Activated CD4-positive, alpha-beta memory T cell treated with anti-CD3 and anti-CD28 coated beads, Interleukin-2, amount 10 ng/mL, durations not matched to agents 7 days and 5 days (primary cell): ENCODE measurements around the gene NUDT22. TPM values are rescaled to one million over a fixed set of nuclear protein-coding genes. Genes with fewer than 3 reads are reported as not detected.

Source experiments
- CTCF ChIA-PET: fragments of 350-600 bp; sonication (Branson Sonifier 250); formaldehyde crosslinking; loops from one replicate; lab custom pipeline; 2021; ENCODE audit warnings: antibody characterized with exemption, inconsistent platforms; lab: Charles Lee
- POLR2A ChIA-PET: fragments of 350-600 bp; sonication (Branson Sonifier 250); formaldehyde crosslinking; loops from one replicate; lab custom pipeline; 2021; ENCODE audit warnings: antibody characterized with exemption; lab: Charles Lee
- DNase-seq: peaks from one replicate; pipeline ENCODE4 v3.0.0-alpha.2; 2020
- H3K27ac Mint-ChIP-seq: one replicate; pipeline ENCODE4 v1.8.0; 2021; ENCODE audit warnings: mild to moderate bottlenecking, mixed read lengths
- H3K27me3 Mint-ChIP-seq: one replicate; pipeline ENCODE4 v1.8.0; 2021; ENCODE audit warnings: mixed read lengths
- H3K36me3 Mint-ChIP-seq: one replicate; pipeline ENCODE4 v1.8.0; 2021; ENCODE audit warnings: low read depth, mixed read lengths
- H3K4me1 Mint-ChIP-seq: one replicate; pipeline ENCODE4 v1.8.0; 2021; ENCODE audit warnings: mixed read lengths
- H3K4me3 Mint-ChIP-seq: one replicate; pipeline ENCODE4 v1.8.0; 2021; ENCODE audit warnings: mild to moderate bottlenecking, mixed read lengths
- H3K9me3 Mint-ChIP-seq: one replicate; pipeline ENCODE4 v1.8.0; 2021; ENCODE audit warnings: mixed read lengths
- total RNA-seq, 2 experiments: library from RNA; stranded (reverse); gene quantifications; one replicate each; pipeline ENCODE4 v1.2.3, GENCODE V29; 2021

Gene NUDT22
- total RNA-seq, 2 experiments from 2014 or later = 84.8 to 90.6 TPM

- ChIA-PET POLR2A (interaction anchor here (0.6 to 6.5 kb wide), 18 partner anchors 9 to 83 kb away, joined by 3 to 161 read pairs (median 5); partner anchors contain the start of genes BAD, CATSPERZ, ESRRA and FERMT3), CTCF (interaction anchor here (1.2 to 7.0 kb wide), 10 partner anchors 8 to 82 kb away, joined by 3 to 80 read pairs (median 8); partner anchors contain the start of genes CATSPERZ, ESRRA, FKBP2 and PLCB3)
- peaks cover 30% of the 10 kb centered on the region for H3K4me1 Mint-ChIP-seq
- peak; percentile 60 for DNase-seq
- peak overlapping the region; percentile 85 for H3K4me3 Mint-ChIP-seq
- H3K27ac Mint-ChIP-seq = peak overlapping the region; percentile 89
- no peaks in the 10 kb centered on the region for H3K9me3 Mint-ChIP-seq
- H3K27me3 Mint-ChIP-seq = no peaks in the 10 kb centered on the region
- H3K36me3 Mint-ChIP-seq = peaks cover 18% of the 10 kb centered on the region
These were observed 42.9 kb downstream of the NUDT22 start for GRCh38 chr11:64268893-64269539.

- Mint-ChIP-seq H3K4me3 (peak overlapping the region; percentile 85), H3K36me3 (peaks cover 18% of the 10 kb centered on the region), H3K4me1 (peaks cover 30% of the 10 kb centered on the region), H3K9me3 (no peaks in the 10 kb centered on the region), H3K27ac (peak overlapping the region; percentile 89), H3K27me3 (no peaks in the 10 kb centered on the region)
- DNase-seq = peak; percentile 98
- ChIA-PET POLR2A (interaction anchor here (0.7 to 6.5 kb wide), 22 partner anchors 9 to 865 kb away, joined by 3 to 161 read pairs (median 4); partner anchors contain the start of genes BAD, CATSPERZ, DNAJC4 and ESRRA), CTCF (interaction anchor here (0.9 to 7.0 kb wide), 14 partner anchors 8 to 84 kb away, joined by 3 to 80 read pairs (median 5); partner anchors contain the start of genes BAD, CATSPERZ, ESRRA and FKBP2)
These were observed 43.6 kb downstream of the NUDT22 start for GRCh38 chr11:64269540-64270220.

DNA sequence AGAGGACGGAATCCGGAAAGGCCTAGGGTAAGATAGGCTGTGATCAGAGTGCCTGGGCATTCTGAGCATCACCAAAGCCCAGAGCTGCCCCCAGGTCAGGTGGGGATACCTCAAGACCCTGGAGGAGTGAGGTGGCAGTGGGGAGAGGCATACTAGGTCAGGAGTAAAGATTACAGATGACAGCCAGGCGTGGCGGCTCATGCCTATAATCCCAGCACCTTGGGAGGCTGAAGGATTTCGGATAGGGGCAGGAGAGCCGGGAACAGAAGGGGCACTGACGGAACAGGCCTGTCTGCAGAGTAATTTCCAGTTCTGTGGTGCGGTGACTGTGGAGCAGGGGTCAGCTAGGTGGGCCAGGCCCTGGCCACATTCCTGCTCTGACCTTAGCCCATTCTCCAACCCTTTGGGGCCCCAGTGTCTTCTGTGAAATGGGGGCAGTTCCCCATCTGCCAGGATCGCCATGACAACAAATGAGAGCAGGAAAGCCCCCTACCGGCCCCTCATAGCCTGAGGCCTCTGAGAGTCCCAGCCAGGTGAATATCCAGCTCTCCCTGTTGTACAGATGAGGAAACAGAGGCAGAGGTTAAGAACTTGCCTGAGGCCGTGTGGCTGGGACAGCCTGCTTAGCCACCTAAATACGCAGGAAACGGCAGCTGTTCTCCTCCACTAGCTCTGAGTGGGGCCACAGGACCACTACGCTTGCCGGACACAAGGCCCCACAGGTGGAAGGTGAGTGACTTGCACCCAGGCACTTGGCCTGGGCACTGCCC is 49.1 kb downstream of the NUDT22 start:
- Mint-ChIP-seq H3K4me3 (no peak overlapping the region), H3K9me3 (no peaks in the 10 kb centered on the region), H3K36me3 (peaks cover 15% of the 10 kb centered on the region), H3K27ac (no peak overlapping the region), H3K27me3 (no peaks in the 10 kb centered on the region), H3K4me1 (peaks cover 17% of the 10 kb centered on the region)
- ChIA-PET CTCF (interaction anchor here (0.7 to 1.2 kb wide), 2 partner anchors 17 to 56 kb away, joined by 3 to 4 read pairs; no protein-coding TSS in a partner anchor), POLR2A (interaction anchor here (1.4 to 2.3 kb wide), 2 partner anchors 10 to 14 kb away, joined by 6 to 8 read pairs; partner anchors contain the start of genes BAD and GPR137)
- no peak for DNase-seq

GRCh38 chr11:64275841-64276240 is 49.8 kb downstream of the NUDT22 start:
- Mint-ChIP-seq H3K27me3 (no peaks in the 10 kb centered on the region), H3K4me1 (peaks cover 15% of the 10 kb centered on the region), H3K36me3 (peaks cover 14% of the 10 kb centered on the region), H3K27ac (no peak overlapping the region), H3K4me3 (no peak overlapping the region), H3K9me3 (no peaks in the 10 kb centered on the region)
- ChIA-PET CTCF (no interaction called here), POLR2A (interaction anchor here (1.4 to 2.3 kb wide), 2 partner anchors 9 to 14 kb away, joined by 6 to 8 read pairs; partner anchors contain the start of genes BAD and GPR137)
- DNase-seq = no peak

GRCh38 chr11:64276653-64277431 is 50.8 kb downstream of the NUDT22 start:
- Mint-ChIP-seq H3K27ac (no peak overlapping the region), H3K4me3 (no peak overlapping the region), H3K36me3 (peaks cover 20% of the 10 kb centered on the region), H3K4me1 (peaks cover 19% of the 10 kb centered on the region), H3K9me3 (no peaks in the 10 kb centered on the region), H3K27me3 (no peaks in the 10 kb centered on the region)
- CTCF ChIA-PET = interaction anchor here (0.8 to 1.0 kb wide), 3 partner anchors 8 to 28 kb away, joined by 3 to 4 read pairs (median 3); no protein-coding TSS in a partner anchor
- DNase-seq = no peak
- POLR2A ChIA-PET = interaction anchor here (1.4 to 2.3 kb wide), 2 partner anchors 8 to 13 kb away, joined by 6 to 8 read pairs; partner anchors contain the start of genes BAD and GPR137

GRCh38 chr11:64278576-64279190 is 52.6 kb downstream of the NUDT22 start:
- Mint-ChIP-seq H3K27ac (no peak overlapping the region), H3K4me3 (no peak overlapping the region), H3K4me1 (peaks cover 23% of the 10 kb centered on the region), H3K36me3 (peaks cover 21% of the 10 kb centered on the region), H3K9me3 (no peaks in the 10 kb centered on the region), H3K27me3 (no peaks in the 10 kb centered on the region)
- CTCF ChIA-PET = interaction anchor here (2.0 kb wide), 1 partner anchor 22 kb away, joined by 8 read pairs; no protein-coding TSS in a partner anchor
- no peak for DNase-seq
- POLR2A ChIA-PET = interaction anchor here (11.0 kb wide), 1 partner anchor 9 kb away, joined by 161 read pairs; no protein-coding TSS in a partner anchor

Other genes with a start within 250 kb of the NUDT22 start
- gene OTUB1, start 239.8 kb upstream of the NUDT22 start, total RNA-seq = 10 to 100 TPM; 86.8 to 93.6 TPM
- under 1 TPM; 0.05 to 0.23 TPM for gene FLRT1, start 190.3 kb upstream of the NUDT22 start, total RNA-seq
- gene MACROD1, start 60.2 kb upstream of the NUDT22 start, total RNA-seq = 1 to 10 TPM; 8.8 to 9.1 TPM
- gene STIP1, start 40.1 kb upstream of the NUDT22 start, total RNA-seq = 100 to 1,000 TPM; 258 to 269 TPM
- gene FERMT3, start 19.6 kb upstream of the NUDT22 start, total RNA-seq = 100 to 1,000 TPM; 195 to 199 TPM
- gene TRPT1, start 88 bp upstream of the NUDT22 start, total RNA-seq = 10 to 100 TPM; 34.7 to 35.3 TPM
- 10 to 100 TPM; 40.8 to 42.0 TPM for gene DNAJC4, start 4.3 kb downstream of the NUDT22 start, total RNA-seq
- 10 to 100 TPM; 49.1 to 58.5 TPM for gene VEGFB, start 8.3 kb downstream of the NUDT22 start, total RNA-seq
- 10 to 100 TPM; 26.4 to 27.9 TPM for gene FKBP2, start 14.8 kb downstream of the NUDT22 start, total RNA-seq
- 100 to 1,000 TPM in 1 of 2 experiments, 10 to 100 TPM in 1; 96.9 to 105 TPM for gene PPP1R14B, start 20.7 kb downstream of the NUDT22 start, total RNA-seq
- 10 to 100 TPM; 12.5 to 14.0 TPM for gene PLCB3, start 25.3 kb downstream of the NUDT22 start, total RNA-seq
- 10 to 100 TPM; 36.5 to 39.2 TPM for gene BAD, start 58.4 kb downstream of the NUDT22 start, total RNA-seq
- 10 to 100 TPM; 31.4 to 37.9 TPM for gene GPR137, start 59.6 kb downstream of the NUDT22 start, total RNA-seq
- under 1 TPM in 1 of 2 experiments, not detected in 1; 0.15 TPM for gene KCNK4, start 65.0 kb downstream of the NUDT22 start, total RNA-seq
- not detected for gene CATSPERZ, start 74.1 kb downstream of the NUDT22 start, total RNA-seq
- 10 to 100 TPM; 38.5 to 42.2 TPM for gene ESRRA, start 79.2 kb downstream of the NUDT22 start, total RNA-seq
- 100 to 1,000 TPM; 137 to 145 TPM for gene TRMT112, start 91.3 kb downstream of the NUDT22 start, total RNA-seq
- gene PRDX5, start 91.8 kb downstream of the NUDT22 start, total RNA-seq = 100 to 1,000 TPM; 137 to 139 TPM
- gene CCDC88B, start 113.9 kb downstream of the NUDT22 start, total RNA-seq = 100 to 1,000 TPM in 1 of 2 experiments, 10 to 100 TPM in 1; 99.1 to 106 TPM
- 10 to 100 TPM; 40.2 to 43.5 TPM for gene RPS6KA4, start 132.9 kb downstream of the NUDT22 start, total RNA-seq